AG04449 (cell line): ENCODE measurements around the gene LY6G6F.

Source experiments
- CTCF ChIA-PET: fragments of 350-600 bp; formaldehyde crosslinking; extraction: SDS; loops from one replicate; lab custom pipeline; 2021; ENCODE audit warnings: antibody characterized with exemption; lab: Yijun Ruan, JAX
- POLR2A ChIA-PET: fragments of 400-600, 350-600 bp; formaldehyde crosslinking; extraction: SDS; loops from one replicate; lab custom pipeline; 2020; ENCODE audit warnings: antibody characterized with exemption, inconsistent platforms; lab: Yijun Ruan, JAX
- DNase-seq: peaks from one replicate; pipeline ENCODE4 v3.0.0-alpha.2; 2010; ENCODE audit warnings: low read depth, low spot score
- H3K4me3 ChIP-seq: 2 replicates; pipeline ENCODE4 v1.5.1; 2011; ENCODE audit warnings: low read depth, mild to moderate bottlenecking, control low read depth, low read length
- TF ChIP-seq, protein P1 (sequence below): IDR thresholded peaks from one replicate; pipeline ENCODE4 v1.5.1; 2011; ENCODE audit warnings: mild to moderate bottlenecking, moderate library complexity, low read length, control low read depth, inconsistent platforms; ENCODE audit not compliant: insufficient read depth; ENCODE audit errors: missing control alignments

The LY6G6F gene

GRCh38 chr6:31740397-31741223, 33.9 kb downstream of the LY6G6F start:
- H3K4me3 ChIP-seq: peak overlapping the region; percentile 95
- TF ChIP-seq, protein P1, sequence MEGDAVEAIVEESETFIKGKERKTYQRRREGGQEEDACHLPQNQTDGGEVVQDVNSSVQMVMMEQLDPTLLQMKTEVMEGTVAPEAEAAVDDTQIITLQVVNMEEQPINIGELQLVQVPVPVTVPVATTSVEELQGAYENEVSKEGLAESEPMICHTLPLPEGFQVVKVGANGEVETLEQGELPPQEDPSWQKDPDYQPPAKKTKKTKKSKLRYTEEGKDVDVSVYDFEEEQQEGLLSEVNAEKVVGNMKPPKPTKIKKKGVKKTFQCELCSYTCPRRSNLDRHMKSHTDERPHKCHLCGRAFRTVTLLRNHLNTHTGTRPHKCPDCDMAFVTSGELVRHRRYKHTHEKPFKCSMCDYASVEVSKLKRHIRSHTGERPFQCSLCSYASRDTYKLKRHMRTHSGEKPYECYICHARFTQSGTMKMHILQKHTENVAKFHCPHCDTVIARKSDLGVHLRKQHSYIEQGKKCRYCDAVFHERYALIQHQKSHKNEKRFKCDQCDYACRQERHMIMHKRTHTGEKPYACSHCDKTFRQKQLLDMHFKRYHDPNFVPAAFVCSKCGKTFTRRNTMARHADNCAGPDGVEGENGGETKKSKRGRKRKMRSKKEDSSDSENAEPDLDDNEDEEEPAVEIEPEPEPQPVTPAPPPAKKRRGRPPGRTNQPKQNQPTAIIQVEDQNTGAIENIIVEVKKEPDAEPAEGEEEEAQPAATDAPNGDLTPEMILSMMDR: no peak
- ChIA-PET CTCF (interaction anchor here (0.7 to 4.7 kb wide), 9 partner anchors 9 to 307 kb away, joined by 3 to 24 read pairs (median 3); partner anchors contain the start of genes DDAH2, LSM2 and VARS1), POLR2A (interaction anchor here (0.8 to 2.4 kb wide), 5 partner anchors 12 to 90 kb away, joined by 3 to 15 read pairs (median 4); partner anchors contain the start of gene HSPA1B)
- DNase-seq: no peak

- no peak for DNase-seq
- TF ChIP-seq, protein P1: no peak
- ChIA-PET POLR2A (no interaction called here), CTCF (interaction anchor here (0.7 to 3.5 kb wide), 3 partner anchors 26 to 122 kb away, joined by 3 to 14 read pairs (median 3); no protein-coding TSS in a partner anchor)
- no peak overlapping the region for H3K4me3 ChIP-seq
Observed at GRCh38 chr6:31741815-31742214, 35.1 kb downstream of the LY6G6F start.

GRCh38 chr6:31742894-31743293, 36.2 kb downstream of the LY6G6F start:
- CTCF ChIA-PET: interaction anchor here (3.5 kb wide), 1 partner anchor 27 kb away, joined by 14 read pairs; no protein-coding TSS in a partner anchor

GRCh38 chr6:31744422-31744821, 37.8 kb downstream of the LY6G6F start:
- TF ChIP-seq, protein P1: no peak
- ChIA-PET POLR2A (no interaction called here), CTCF (interaction anchor here (1.4 kb wide), 1 partner anchor 86 kb away, joined by 3 read pairs; no protein-coding TSS in a partner anchor)
- DNase-seq: no peak
- H3K4me3 ChIP-seq: no peak overlapping the region

More at GRCh38 chr6:31742894-31743293, 36.2 kb downstream of the LY6G6F start:
- DNase-seq: no peak
- POLR2A ChIA-PET: no interaction called here
- TF ChIP-seq, protein P1: no peak
- H3K4me3 ChIP-seq: no peak overlapping the region

DNA sequence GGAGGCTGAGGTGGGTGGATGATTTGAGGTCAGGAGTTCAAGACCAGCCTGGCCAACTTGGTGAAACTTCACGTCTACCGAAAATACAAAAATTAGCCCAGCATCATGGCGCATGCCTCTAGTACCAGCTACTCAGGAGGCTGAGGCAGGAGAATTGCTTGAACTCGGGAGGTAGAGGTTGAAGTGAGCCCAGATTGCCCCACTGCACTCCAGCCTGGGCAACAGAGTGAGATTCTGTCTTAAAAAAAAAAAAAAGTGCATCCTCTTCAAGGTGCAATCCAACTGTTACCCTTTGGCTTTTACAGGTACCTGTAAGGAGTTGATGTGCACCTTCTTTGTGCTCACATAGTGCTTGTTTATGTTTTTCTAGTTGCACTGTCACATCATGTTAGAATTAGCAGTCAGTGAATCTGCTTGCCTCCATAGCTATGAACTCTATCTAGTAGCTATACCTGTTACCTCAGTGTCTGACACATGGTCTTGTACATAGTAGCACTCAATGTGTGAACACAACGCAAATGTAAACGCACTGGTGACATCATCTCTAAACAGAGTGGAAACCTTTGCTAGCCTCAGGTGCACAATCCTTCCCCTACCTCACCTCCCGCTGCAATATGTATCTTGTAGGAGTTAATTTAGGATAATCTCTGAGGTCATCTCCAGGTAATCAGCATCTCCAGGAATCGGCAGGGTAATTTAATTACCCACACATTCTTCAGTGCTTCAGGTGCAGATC, 42.8 kb downstream of the LY6G6F start:
- H3K4me3 ChIP-seq: no peak overlapping the region
- TF ChIP-seq, protein P1: no peak
- DNase-seq: no peak
- ChIA-PET CTCF (interaction anchor here (0.8 to 4.1 kb wide), 4 partner anchors 10 to 42 kb away, joined by 3 to 21 read pairs (median 4); partner anchors contain the start of gene MSH5), POLR2A (no interaction called here)
